ENCODE results near the gene ZDHHC8.

DNA sequence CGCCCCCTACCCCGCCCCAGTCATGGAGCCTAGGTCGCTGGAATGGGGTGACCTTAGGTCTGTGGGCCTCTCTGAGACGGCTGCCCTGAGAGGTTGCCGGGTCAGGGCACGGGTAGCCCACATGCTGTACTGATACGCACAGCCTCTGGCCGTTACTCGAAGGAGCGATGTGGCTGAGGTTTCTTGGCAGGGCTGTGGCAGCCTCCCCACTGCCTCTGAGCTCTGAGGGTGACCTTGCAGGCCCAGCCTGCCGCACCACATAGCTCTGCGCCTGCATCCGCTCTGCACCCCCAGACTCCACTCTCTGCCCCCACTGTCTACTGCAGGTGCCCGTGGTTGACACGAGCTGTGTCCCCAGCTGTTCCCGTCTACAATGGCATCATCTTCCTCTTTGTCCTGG, 7.3 kb downstream of the ZDHHC8 start:
- TF ChIP-seq, protein P1, sequence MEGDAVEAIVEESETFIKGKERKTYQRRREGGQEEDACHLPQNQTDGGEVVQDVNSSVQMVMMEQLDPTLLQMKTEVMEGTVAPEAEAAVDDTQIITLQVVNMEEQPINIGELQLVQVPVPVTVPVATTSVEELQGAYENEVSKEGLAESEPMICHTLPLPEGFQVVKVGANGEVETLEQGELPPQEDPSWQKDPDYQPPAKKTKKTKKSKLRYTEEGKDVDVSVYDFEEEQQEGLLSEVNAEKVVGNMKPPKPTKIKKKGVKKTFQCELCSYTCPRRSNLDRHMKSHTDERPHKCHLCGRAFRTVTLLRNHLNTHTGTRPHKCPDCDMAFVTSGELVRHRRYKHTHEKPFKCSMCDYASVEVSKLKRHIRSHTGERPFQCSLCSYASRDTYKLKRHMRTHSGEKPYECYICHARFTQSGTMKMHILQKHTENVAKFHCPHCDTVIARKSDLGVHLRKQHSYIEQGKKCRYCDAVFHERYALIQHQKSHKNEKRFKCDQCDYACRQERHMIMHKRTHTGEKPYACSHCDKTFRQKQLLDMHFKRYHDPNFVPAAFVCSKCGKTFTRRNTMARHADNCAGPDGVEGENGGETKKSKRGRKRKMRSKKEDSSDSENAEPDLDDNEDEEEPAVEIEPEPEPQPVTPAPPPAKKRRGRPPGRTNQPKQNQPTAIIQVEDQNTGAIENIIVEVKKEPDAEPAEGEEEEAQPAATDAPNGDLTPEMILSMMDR (IDR thresholded peaks at IDR 0.05; ENCODE audit: low read depth, low read length), result no peak
- TF ChIP-seq EZH2phosphoT487 (IDR thresholded peaks at IDR 0.05; ENCODE audit: low read depth), result no peak

Data from OCI-LY3 (cell line).